K562 (cell line): Measurements from ENCODE around the gene SRRM5. TPM values are rescaled to one million over a fixed set of nuclear protein-coding genes. Genes with fewer than 3 reads are reported as not detected.

Source experiments
- ATAC-seq: fragments of 200-7000 bp; cut with Tn5 transposase; 3 replicates; pipeline ENCODE4 v1.9.1; 2020; ENCODE audit warnings: moderate library complexity
- BruUV-seq: library from RNA; stranded (reverse); fragments of 400-500 nt; replicated peaks from 2 replicates; lab custom pipeline; 2021; lab: Mats Ljungman, UMichigan
- CTCF ChIA-PET: fragments of 300-600 bp; formaldehyde crosslinking; extraction: SDS; loops from one replicate; lab custom pipeline; 2021; ENCODE audit warnings: low intra/inter-chr PET ratio; lab: Yijun Ruan, JAX
- POLR2A ChIA-PET: fragments of 300-600, 350-650 bp; sonication (Branson Sonifier 250); formaldehyde crosslinking; extraction: SDS; loops from one replicate; lab custom pipeline; 2021; ENCODE audit warnings: antibody characterized with exemption, inconsistent platforms; lab: Yijun Ruan, JAX
- DNase-seq, 4 experiments: peaks; one replicate each; pipeline versions ENCODE4 v3.0.0 to v3.0.0-alpha.2; 2011 to 2018; ENCODE audit warnings: low spot score in 3 of 4, mixed read lengths in 3 of 4; ENCODE audit errors: extremely low read depth in 1 of 4
- FAIRE-seq: peaks from 2 replicates; lab custom pipeline; 2011; peaks lifted over from hg19 to GRCh38; lab: Jason Lieb, UNC
- H2AFZ ChIP-seq: 2 replicates; pipeline ENCODE4 v1.6.0; 2011; ENCODE audit warnings: low read depth, low read length, control low read depth, inconsistent platforms
- H3K27ac ChIP-seq: fragments of 200-600 bp; 3 replicates; pipeline ENCODE4 v1.8.0; 2011; ENCODE audit warnings: low read depth, mild to moderate bottlenecking, control low read depth, inconsistent platforms, low read length, moderate library complexity, mixed read lengths; ENCODE audit errors: extremely low read depth
- H3K27me3 ChIP-seq, 2 experiments: fragments of 300-600 bp in 1 of 2; 2 replicates in 1 of 2; 3 replicates in 1 of 2; pipeline versions ENCODE4 v1.6.0 to v1.8.0; 2011; ENCODE audit warnings: inconsistent platforms in 2 of 2, low read length in 2 of 2, mild to moderate bottlenecking in 1 of 2, mixed read lengths in 1 of 2, moderate library complexity in 1 of 2; ENCODE audit not compliant: control insufficient read depth in 2 of 2, insufficient read depth in 2 of 2
- H3K36me3 ChIP-seq: fragments of 300-600 bp; 3 replicates; pipeline ENCODE4 v1.8.0; 2011; ENCODE audit warnings: mild to moderate bottlenecking, low read length, inconsistent platforms; ENCODE audit not compliant: control insufficient read depth, insufficient read depth
- H3K4me1 ChIP-seq, 2 experiments: fragments of 200-600 bp in 1 of 2; replicated peaks in 1 of 2; 2 replicates in 1 of 2; 3 replicates in 1 of 2; pipeline versions ENCODE4 v1.5.1 to v1.8.0; 2011; ENCODE audit warnings: inconsistent platforms in 2 of 2, low read length in 2 of 2, mild to moderate bottlenecking in 1 of 2, mixed read lengths in 1 of 2, moderate library complexity in 1 of 2; ENCODE audit not compliant: control insufficient read depth in 2 of 2, insufficient read depth in 2 of 2
- H3K4me2 ChIP-seq: 2 replicates; pipeline ENCODE4 v1.6.1; 2011; ENCODE audit warnings: low read length, control low read depth, inconsistent platforms, mixed read lengths; ENCODE audit not compliant: insufficient read depth
- H3K4me3 ChIP-seq: fragments of 200-600 bp; sonication (generic), shearing (Covaris generic); 2 replicates; pipeline ENCODE4 v1.5.1; 2016; ENCODE audit warnings: control low read depth, inconsistent platforms
- H3K79me2 ChIP-seq: fragments of 200-600 bp; 3 replicates; pipeline ENCODE4 v1.8.0; 2011; ENCODE audit warnings: low read length, inconsistent platforms; ENCODE audit not compliant: control insufficient read depth, insufficient read depth
- H3K9ac ChIP-seq, 2 experiments: 2 replicates each; pipeline versions ENCODE4 v1.6.0 to v1.6.1; 2011; ENCODE audit warnings: low read depth in 2 of 2, low read length in 2 of 2, control low read depth in 1 of 2, inconsistent platforms in 1 of 2, mild to moderate bottlenecking in 1 of 2, mixed read lengths in 1 of 2; ENCODE audit not compliant: insufficient read depth in 1 of 2
- H3K9me1 ChIP-seq: one replicate; pipeline ENCODE4 v1.6.0; 2011; ENCODE audit warnings: inconsistent platforms, mild to moderate bottlenecking, low read length, moderate library complexity; ENCODE audit not compliant: control insufficient read depth, insufficient read depth
- H3K9me3 ChIP-seq: replicated peaks from 2 replicates; pipeline ENCODE4 v1.5.1; 2011; ENCODE audit warnings: low read depth, low read length, inconsistent platforms; ENCODE audit not compliant: control insufficient read depth, insufficient read depth
- H4K20me1 ChIP-seq: replicated peaks from 2 replicates; pipeline ENCODE4 v1.6.1; 2011; ENCODE audit warnings: low read length, inconsistent platforms, mixed read lengths; ENCODE audit not compliant: control insufficient read depth, insufficient read depth
- ARID1B ChIP-seq: fragments of 450-650 bp; IDR thresholded peaks from 2 replicates; pipeline ENCODE4 v1.6.1; 2016; ENCODE audit warnings: antibody characterized with exemption, mild to moderate bottlenecking, inconsistent platforms
- CBFA2T2 ChIP-seq: fragments of 450-650 bp; conservative IDR thresholded peaks from 2 replicates; pipeline ENCODE4 v1.6.1; 2017; ENCODE audit warnings: mild to moderate bottlenecking
- CREB5 ChIP-seq: fragments of 250-450 bp; sonication (Bioruptor Pico); IDR thresholded peaks from 2 replicates; pipeline ENCODE4 v1.5.0; 2020; ENCODE audit warnings: mild to moderate bottlenecking
- EGR1 ChIP-seq: fragments of 450-650 bp; conservative IDR thresholded peaks from 2 replicates; pipeline ENCODE4 v1.6.1; 2017; ENCODE audit warnings: mild to moderate bottlenecking
- FOXK2 ChIP-seq, 2 experiments: fragments of 450-650 bp; IDR thresholded peaks in 1 of 2; conservative IDR thresholded peaks in 1 of 2; 2 replicates each; pipeline ENCODE4 v1.6.1; 2016; ENCODE audit warnings: low read depth in 2 of 2, mild to moderate bottlenecking in 1 of 2
- KDM1A ChIP-seq, 2 experiments: fragments of 450-650 bp; IDR thresholded peaks; 2 replicates each; pipeline ENCODE4 v1.6.1; 2016; ENCODE audit warnings: mild to moderate bottlenecking in 2 of 2
- NBN ChIP-seq: fragments of 450-650 bp; IDR thresholded peaks from 2 replicates; pipeline ENCODE4 v1.6.1; 2016; ENCODE audit warnings: low read depth, mild to moderate bottlenecking
- SOX6 ChIP-seq: fragments of 450-650 bp; IDR thresholded peaks from 2 replicates; pipeline ENCODE4 v1.6.1; 2014; ENCODE audit warnings: mild to moderate bottlenecking
- TAL1 ChIP-seq: fragments of 450-650 bp; IDR thresholded peaks from 2 replicates; pipeline ENCODE4 v1.6.1; 2016; ENCODE audit warnings: mild to moderate bottlenecking
- TCF3 ChIP-seq: sonication (generic); formaldehyde crosslinking; IDR thresholded peaks from 2 replicates; pipeline ENCODE4 v1.4.0; 2020; ENCODE audit warnings: mild to moderate bottlenecking, missing genetic modification reagents
- ZNF121 ChIP-seq: sonication (generic); formaldehyde crosslinking; conservative IDR thresholded peaks from 2 replicates; pipeline ENCODE4 v1.8.0; 2022; ENCODE audit warnings: missing genetic modification reagents
- ZNF143 ChIP-seq: sonication (generic); formaldehyde crosslinking; IDR thresholded peaks from 2 replicates; pipeline ENCODE4 v1.9.0; 2022; ENCODE audit warnings: mild to moderate bottlenecking, missing genetic modification reagents
- ZNF274 ChIP-seq: IDR thresholded peaks from 2 replicates; pipeline ENCODE4 v1.6.1; 2011; ENCODE audit warnings: low read depth, mild to moderate bottlenecking, low read length, moderate library complexity, borderline replicate concordance
- ZNF695 ChIP-seq: fragments of 450-650 bp; formaldehyde crosslinking; IDR thresholded peaks from 2 replicates; pipeline ENCODE4 v1.4.0; 2020; ENCODE audit warnings: mild to moderate bottlenecking, moderate library complexity
- WGBS: fragments of 100-300 bp; shearing (Covaris generic); methylation state at CpG from one replicate; pipeline ENCODE4 v1.1.6; 2016; ENCODE audit warnings: low coverage, mixed read lengths; ENCODE audit not compliant: insufficient coverage; ENCODE audit errors: missing lambda C conversion rate; 5-methylcytosine and 5-hydroxymethylcytosine counted together
- in situ Hi-C: fragments of 300-500 bp; cut with MboI; formaldehyde crosslinking; loops from 4 replicates; pipeline ENCODE4 v1.15.0; 2018; ENCODE audit warnings: inconsistent platforms, mixed read lengths
- intact Hi-C: fragments of 100-400 bp; cut with micrococcal nuclease; formaldehyde crosslinking; loops from 2 replicates; pipeline ENCODE4 v1.14.2; 2022
- polyA plus RNA-seq, 8 experiments: library from polyadenylated mRNA; depleted of rRNA in 4 of 8; stranded (reverse) in 5 of 8; unstranded in 3 of 8; fragments of >200 nt; fragmentation: Nextera tagmentation in 2 of 8; fragmentation: Illumina TruSeq in 1 of 8; extraction: Ambion mirVana in 2 of 8; extraction: Trizol in 1 of 8; gene quantifications; 2 replicates each; pipeline versions ENCODE4 v1.2.1 to v1.2.3, GENCODE V29; 2011 to 2014; ENCODE audit warnings: inconsistent platforms in 1 of 8, missing spikeins in 1 of 8
- total RNA-seq, 7 experiments: library from RNA; depleted of rRNA in 6 of 7; stranded (reverse); fragments of >200 nt in 6 of 7; fragmentation: Illumina TruSeq in 2 of 7; extraction: Trizol in 2 of 7; gene quantifications; 2 replicates each; pipeline versions ENCODE4 v1.2.1 to v1.2.3, GENCODE V29; 2011 to 2021; ENCODE audit warnings: low replicate concordance in 1 of 7
- TF ChIP-seq, protein P1 (sequence below): fragments of 250-450 bp; sonication (Bioruptor Pico); IDR thresholded peaks from 2 replicates; pipeline ENCODE4 v1.4.0; 2020; ENCODE audit warnings: mild to moderate bottlenecking
- TF ChIP-seq, protein P2 (sequence below): fragments of 150-350 bp; IDR thresholded peaks from 2 replicates; pipeline ENCODE4 v1.6.1; 2014; ENCODE audit warnings: low read depth, mild to moderate bottlenecking, low read length, borderline replicate concordance

Gene SRRM5
- total and polyA plus RNA-seq, 9 of the 15 experiments (the other 6 are each of a cell fraction or from before 2014, with no cell fraction given), result 0.09 to 0.45 (median 0.18) TPM; not detected in 2

DNA sequence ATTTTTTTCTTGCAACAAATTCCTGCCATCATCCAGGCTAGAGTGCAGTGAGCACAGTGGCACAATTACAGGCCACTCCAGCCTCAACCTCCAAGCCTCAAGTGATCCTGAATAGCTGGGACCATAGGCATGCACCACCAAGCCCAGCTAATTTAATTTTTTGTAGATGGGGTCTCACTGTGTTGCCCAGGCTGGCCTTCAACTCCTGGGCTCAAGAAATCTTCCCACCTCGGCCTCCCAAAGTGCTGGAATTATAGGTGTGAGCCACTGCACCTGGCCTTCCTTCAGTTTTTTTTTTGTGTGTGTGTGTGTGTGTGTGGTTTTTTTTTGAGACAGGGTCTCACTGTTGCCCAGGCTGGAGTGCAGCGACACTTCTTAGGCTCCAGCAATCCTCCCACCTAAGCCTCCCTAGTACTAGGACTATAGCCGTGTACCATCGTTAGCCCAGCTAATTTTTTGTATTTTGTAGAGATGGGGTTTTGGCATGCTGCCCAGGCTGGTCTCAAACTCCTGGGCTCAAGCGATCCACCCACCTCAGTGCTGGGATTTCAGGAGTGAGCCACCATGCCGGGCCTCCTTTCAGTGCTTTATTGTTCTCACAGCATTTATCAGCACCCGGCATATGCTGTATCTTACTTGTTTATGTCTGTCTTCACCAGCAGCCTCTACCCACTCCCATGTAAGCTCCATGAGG, 5.9 kb upstream of the SRRM5 start:
- in situ Hi-C loops (no loop called here), intact Hi-C loops (no loop called here)
- Histone ChIP-seq H3K4me2 (no peak overlapping the region), H3K9me1 (peaks cover 5% of the 10 kb centered on the region), H3K79me2 (peaks cover 7% of the 10 kb centered on the region; the same call in 2 of the 3 replicates), H3K4me1 (peaks cover 20 to 21% of the 10 kb centered on the region in 2 experiments), H2AFZ (no peak overlapping the region), H3K9ac (peak overlapping the region in 1 of 2 experiments; percentile 38; a peak in 1 of 4 replicates), H4K20me1 (no peaks in the 10 kb centered on the region), H3K27ac (peak overlapping the region; percentile 19; the same call in 1 of the 3 replicates), H3K27me3 (no peaks in the 10 kb centered on the region), H3K9me3 (no peaks in the 10 kb centered on the region), H3K36me3 (peaks cover 29% of the 10 kb centered on the region; the same call in 2 of the 3 replicates), H3K4me3 (no peak overlapping the region)
- DNase-seq (peak in 1 of 4 experiments; percentile 59), ATAC-seq (peak; percentile 46), FAIRE-seq (peak; percentile 72)
- no TSS peak for BruUV-seq
- ChIA-PET POLR2A (interaction anchor here (4.2 to 8.7 kb wide), 2 partner anchors 9 to 10 kb away, joined by 35 to 60 read pairs; partner anchors contain the start of genes IRGQ and ZNF576), CTCF (no interaction called here)
- WGBS, result 31% methylated on average over 7 of the region's 7 CpGs
- TF ChIP-seq NBN (no peak), ZNF695 (no peak), TCF3 (CRISPR knock-in tag) (peak; percentile 43; the same call in 1 of the 2 replicates), ZNF274 (no peak), FOXK2 (conservative IDR thresholded peaks at IDR 0.05 in 1 of 2, IDR thresholded peaks at IDR 0.05 in 1 of 2; ENCODE audit: low read depth in 2 of 2) (0 out of 4 replicates have a peak, but pooled peaks of 1 of the 2 experiments have one; percentile 19), SOX6 (0 out of 2 replicates have a peak, but pooled peaks have one; percentile 13), EGR1 (peak; percentile 40), ZNF143 (no peak), ZNF121 (peak; percentile 78), TAL1 (peak; percentile 44), CREB5 (CRISPR knock-in tag) (no peak), KDM1A (IDR thresholded peaks at IDR 0.05) (peak; percentile 55 to 58; a peak in 2 of 4 replicates), CBFA2T2 (peak; percentile 23; the same call in 1 of the 2 replicates), ARID1B (peak; percentile 49; the same call in 1 of the 2 replicates)
- TF ChIP-seq, protein P1, sequence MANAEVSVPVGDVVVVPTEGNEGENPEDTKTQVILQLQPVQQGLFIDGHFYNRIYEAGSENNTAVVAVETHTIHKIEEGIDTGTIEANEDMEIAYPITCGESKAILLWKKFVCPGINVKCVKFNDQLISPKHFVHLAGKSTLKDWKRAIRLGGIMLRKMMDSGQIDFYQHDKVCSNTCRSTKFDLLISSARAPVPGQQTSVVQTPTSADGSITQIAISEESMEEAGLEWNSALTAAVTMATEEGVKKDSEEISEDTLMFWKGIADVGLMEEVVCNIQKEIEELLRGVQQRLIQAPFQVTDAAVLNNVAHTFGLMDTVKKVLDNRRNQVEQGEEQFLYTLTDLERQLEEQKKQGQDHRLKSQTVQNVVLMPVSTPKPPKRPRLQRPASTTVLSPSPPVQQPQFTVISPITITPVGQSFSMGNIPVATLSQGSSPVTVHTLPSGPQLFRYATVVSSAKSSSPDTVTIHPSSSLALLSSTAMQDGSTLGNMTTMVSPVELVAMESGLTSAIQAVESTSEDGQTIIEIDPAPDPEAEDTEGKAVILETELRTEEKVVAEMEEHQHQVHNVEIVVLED (CRISPR knock-in tag), result no peak
- TF ChIP-seq, protein P2, sequence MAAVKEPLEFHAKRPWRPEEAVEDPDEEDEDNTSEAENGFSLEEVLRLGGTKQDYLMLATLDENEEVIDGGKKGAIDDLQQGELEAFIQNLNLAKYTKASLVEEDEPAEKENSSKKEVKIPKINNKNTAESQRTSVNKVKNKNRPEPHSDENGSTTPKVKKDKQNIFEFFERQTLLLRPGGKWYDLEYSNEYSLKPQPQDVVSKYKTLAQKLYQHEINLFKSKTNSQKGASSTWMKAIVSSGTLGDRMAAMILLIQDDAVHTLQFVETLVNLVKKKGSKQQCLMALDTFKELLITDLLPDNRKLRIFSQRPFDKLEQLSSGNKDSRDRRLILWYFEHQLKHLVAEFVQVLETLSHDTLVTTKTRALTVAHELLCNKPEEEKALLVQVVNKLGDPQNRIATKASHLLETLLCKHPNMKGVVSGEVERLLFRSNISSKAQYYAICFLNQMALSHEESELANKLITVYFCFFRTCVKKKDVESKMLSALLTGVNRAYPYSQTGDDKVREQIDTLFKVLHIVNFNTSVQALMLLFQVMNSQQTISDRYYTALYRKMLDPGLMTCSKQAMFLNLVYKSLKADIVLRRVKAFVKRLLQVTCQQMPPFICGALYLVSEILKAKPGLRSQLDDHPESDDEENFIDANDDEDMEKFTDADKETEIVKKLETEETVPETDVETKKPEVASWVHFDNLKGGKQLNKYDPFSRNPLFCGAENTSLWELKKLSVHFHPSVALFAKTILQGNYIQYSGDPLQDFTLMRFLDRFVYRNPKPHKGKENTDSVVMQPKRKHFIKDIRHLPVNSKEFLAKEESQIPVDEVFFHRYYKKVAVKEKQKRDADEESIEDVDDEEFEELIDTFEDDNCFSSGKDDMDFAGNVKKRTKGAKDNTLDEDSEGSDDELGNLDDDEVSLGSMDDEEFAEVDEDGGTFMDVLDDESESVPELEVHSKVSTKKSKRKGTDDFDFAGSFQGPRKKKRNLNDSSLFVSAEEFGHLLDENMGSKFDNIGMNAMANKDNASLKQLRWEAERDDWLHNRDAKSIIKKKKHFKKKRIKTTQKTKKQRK, result no peak
